A673 (cell line): ENCODE data around the gene CNTN5. TPM values are rescaled to one million over a fixed set of nuclear protein-coding genes. Genes with fewer than 3 reads are reported as not detected.

Source experiments
- BruUV-seq: library from RNA; stranded (reverse); fragments of 400-500 nt; replicated peaks from 2 replicates; lab custom pipeline; 2021; lab: Mats Ljungman, UMichigan
- CTCF ChIA-PET: fragments of 300-600 bp; sonication (Branson Sonifier 250); formaldehyde crosslinking; loops from one replicate; lab custom pipeline; 2022; ENCODE audit warnings: antibody characterized with exemption; lab: Charles Lee
- POLR2A ChIA-PET: fragments of 300-600 bp; sonication (Branson Sonifier 250); formaldehyde crosslinking; loops from one replicate; lab custom pipeline; 2022; ENCODE audit warnings: antibody characterized with exemption; ENCODE audit not compliant: low non-redundant PET; lab: Charles Lee
- DNase-seq: peaks from one replicate; pipeline ENCODE4 v3.0.0-alpha.2; 2015; ENCODE audit warnings: low spot score
- H3K27ac ChIP-seq: fragments of 200-600 bp; sonication (generic); 2 replicates; pipeline ENCODE4 v1.5.1; 2016; ENCODE audit warnings: mixed run types, low read depth, mild to moderate bottlenecking, mixed read lengths, antibody characterized with exemption, low read length; ENCODE audit not compliant: poor library complexity, severe bottlenecking
- H3K27me3 ChIP-seq: fragments of 200-600 bp; sonication (generic); replicated peaks from 2 replicates; pipeline ENCODE4 v1.6.1; 2017; ENCODE audit warnings: mixed run types, low read depth, mild to moderate bottlenecking, mixed read lengths, antibody characterized with exemption, low read length; ENCODE audit not compliant: insufficient read depth, poor library complexity
- H3K36me3 ChIP-seq: fragments of 200-600 bp; sonication (generic); 2 replicates; pipeline ENCODE4 v1.6.1; 2016; ENCODE audit warnings: mixed run types, mild to moderate bottlenecking, mixed read lengths, antibody characterized with exemption, low read length; ENCODE audit not compliant: insufficient read depth, poor library complexity, severe bottlenecking
- H3K4me1 ChIP-seq: fragments of 200-600 bp; sonication (generic); 2 replicates; pipeline ENCODE4 v1.6.1; 2017; ENCODE audit warnings: mixed run types, mild to moderate bottlenecking, mixed read lengths, antibody characterized with exemption, low read length; ENCODE audit not compliant: insufficient read depth, poor library complexity, severe bottlenecking
- H3K4me3 ChIP-seq: fragments of 200-600 bp; sonication (generic); 2 replicates; pipeline ENCODE4 v1.5.1; 2016; ENCODE audit warnings: low read depth, mixed run types, mild to moderate bottlenecking, mixed read lengths, low read length; ENCODE audit not compliant: poor library complexity, severe bottlenecking
- H3K9me3 ChIP-seq: fragments of 200-600 bp; sonication (generic); 2 replicates; pipeline ENCODE4 v1.6.1; 2016; ENCODE audit warnings: mixed run types, low read depth, mild to moderate bottlenecking, mixed read lengths, antibody characterized with exemption, low read length; ENCODE audit not compliant: poor library complexity, severe bottlenecking
- CTCF ChIP-seq: fragments of 300-800, 200-600 bp; sonication (generic); conservative IDR thresholded peaks from 2 replicates; pipeline ENCODE4 v1.5.1; 2017; ENCODE audit warnings: low read depth, mild to moderate bottlenecking, antibody characterized with exemption, low read length, moderate library complexity, mixed read lengths
- EZH2 ChIP-seq: fragments of 200-600 bp; sonication (generic); IDR thresholded peaks from 2 replicates; pipeline ENCODE4 v1.6.1; 2017; ENCODE audit warnings: borderline replicate concordance, low read depth, mild to moderate bottlenecking, mixed read lengths, antibody characterized with exemption, low read length; ENCODE audit not compliant: poor library complexity, severe bottlenecking
- intact Hi-C: fragments of 100-400 bp; cut with micrococcal nuclease; formaldehyde crosslinking; loops from one replicate; pipeline ENCODE4 v1.10.0; 2022; ENCODE audit not compliant: unreplicated experiment
- total RNA-seq: library from RNA; stranded (reverse); gene quantifications from 2 replicates; pipeline ENCODE4 v1.2.3, GENCODE V29; 2021

Gene CNTN5
- total RNA-seq, 1 experiment from 2014 or later, result 0.80 TPM

- TF ChIP-seq CTCF (no peak), EZH2 (no peak)
- BruUV-seq, result no TSS peak
- no peak for DNase-seq
- H3K36me3 ChIP-seq, result no peaks in the 10 kb centered on the region
- intact Hi-C loops, result no loop called here
- H3K27ac ChIP-seq, result no peak overlapping the region
- no peaks in the 10 kb centered on the region for H3K9me3 ChIP-seq
- H3K4me1 ChIP-seq, result peaks cover 9% of the 10 kb centered on the region
- no peaks in the 10 kb centered on the region for H3K27me3 ChIP-seq
- no peak overlapping the region for H3K4me3 ChIP-seq
- ChIA-PET POLR2A (no interaction called here), CTCF (no interaction called here)
These were observed 674.4 kb downstream of the CNTN5 start for GRCh38 chr11:99695106-99695505.

GRCh38 chr11:99706848-99707247 is 686.1 kb downstream of the CNTN5 start:
- Histone ChIP-seq H3K27me3 (no peaks in the 10 kb centered on the region), H3K27ac (no peak overlapping the region), H3K4me1 (no peaks in the 10 kb centered on the region), H3K9me3 (no peaks in the 10 kb centered on the region), H3K4me3 (no peak overlapping the region), H3K36me3 (no peaks in the 10 kb centered on the region)
- ChIA-PET POLR2A (no interaction called here), CTCF (no interaction called here)
- no peak for DNase-seq
- no TSS peak for BruUV-seq
- TF ChIP-seq CTCF (no peak), EZH2 (no peak)
- intact Hi-C loops, result no loop called here

GRCh38 chr11:99708928-99709672 is 688.4 kb downstream of the CNTN5 start:
- H3K4me1 ChIP-seq, result no peaks in the 10 kb centered on the region
- no peaks in the 10 kb centered on the region for H3K36me3 ChIP-seq
- no peaks in the 10 kb centered on the region for H3K27me3 ChIP-seq
- DNase-seq, result no peak
- ChIA-PET POLR2A (no interaction called here), CTCF (no interaction called here)
- H3K4me3 ChIP-seq, result no peak overlapping the region
- no peaks in the 10 kb centered on the region for H3K9me3 ChIP-seq
- no TSS peak for BruUV-seq
- intact Hi-C loops, result no loop called here
- no peak overlapping the region for H3K27ac ChIP-seq
- TF ChIP-seq CTCF (no peak), EZH2 (no peak)
